Neuron (in vitro differentiated cells): ENCODE measurements around the gene WDR44.

Experiments
- H2AFZ ChIP-seq: one replicate; pipeline ENCODE4 v1.6.1; 2013; ENCODE audit warnings: low read depth, mild to moderate bottlenecking, inconsistent platforms, low read length, moderate library complexity
- H3K27me3 ChIP-seq: one replicate; pipeline ENCODE4 v1.6.1; 2013; ENCODE audit warnings: low read length; ENCODE audit not compliant: insufficient read depth
- H3K36me3 ChIP-seq: one replicate; pipeline ENCODE4 v1.6.1; 2013; ENCODE audit warnings: low read length; ENCODE audit not compliant: insufficient read depth
- H3K4me1 ChIP-seq: one replicate; pipeline ENCODE4 v1.6.1; 2013; ENCODE audit warnings: low read length; ENCODE audit not compliant: insufficient read depth
- H3K4me3 ChIP-seq: 2 replicates; pipeline ENCODE4 v1.5.1; 2013; ENCODE audit warnings: mild to moderate bottlenecking, low read length, moderate library complexity
- H3K9me3 ChIP-seq: one replicate; pipeline ENCODE4 v1.6.1; 2013; ENCODE audit warnings: low read length

Gene WDR44

DNA sequence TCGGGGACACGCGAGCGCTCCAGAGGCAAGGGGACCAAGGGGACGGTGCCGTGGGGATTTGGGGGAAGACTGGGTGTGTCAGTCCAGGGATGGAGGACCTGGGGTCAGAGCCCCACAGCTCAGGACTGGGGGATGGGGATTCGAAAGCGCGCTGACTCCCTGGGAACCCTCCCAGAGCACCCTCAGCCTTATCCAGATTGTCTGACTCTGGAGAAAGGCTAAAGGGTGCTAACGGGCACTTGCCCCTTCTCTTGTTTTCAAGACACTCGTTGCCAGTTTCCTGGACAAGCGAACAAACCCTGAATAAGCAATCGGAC lies 150.8 kb downstream of the WDR44 start:
- H3K27me3 ChIP-seq = no peaks in the 10 kb centered on the region
- H2AFZ ChIP-seq = peak overlapping the region; percentile 72
- no peaks in the 10 kb centered on the region for H3K9me3 ChIP-seq
- peak overlapping the region; percentile 53 for H3K4me3 ChIP-seq
- H3K4me1 ChIP-seq = peaks cover 20% of the 10 kb centered on the region
- H3K36me3 ChIP-seq = no peaks in the 10 kb centered on the region

DNA sequence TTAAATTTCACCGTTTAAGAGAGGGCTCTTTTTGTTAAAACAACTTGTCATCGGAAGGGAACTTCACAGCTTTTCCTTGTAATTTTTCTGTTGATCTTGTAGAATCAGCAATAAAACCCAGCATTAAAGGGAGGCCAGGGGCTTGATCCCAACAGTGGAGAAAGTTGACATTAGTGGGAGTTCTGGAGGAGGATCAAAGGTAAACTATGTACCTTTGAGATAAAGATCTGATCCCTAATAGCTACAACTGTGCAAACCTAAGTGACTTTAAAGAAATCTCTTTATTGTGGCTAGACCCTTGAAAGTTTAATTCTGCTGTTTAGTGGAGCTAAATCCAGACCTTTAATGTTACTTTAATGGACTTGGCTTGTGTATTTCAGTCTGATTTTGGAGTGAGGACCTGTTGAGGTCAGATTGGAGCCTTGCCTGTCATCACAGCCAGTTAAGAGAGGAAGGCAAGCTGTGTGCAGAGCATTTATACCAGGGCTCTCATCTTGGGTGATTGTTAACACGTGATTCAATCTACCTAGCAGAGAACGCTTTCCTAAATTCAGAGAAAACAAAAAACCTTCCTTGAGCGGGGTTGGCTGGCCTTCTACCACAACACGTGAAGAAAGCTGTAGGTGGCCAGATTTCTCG lies 151.4 kb downstream of the WDR44 start:
- Histone ChIP-seq H3K4me1 (peaks cover 20% of the 10 kb centered on the region), H2AFZ (no peak overlapping the region), H3K27me3 (no peaks in the 10 kb centered on the region), H3K36me3 (no peaks in the 10 kb centered on the region), H3K4me3 (peak overlapping the region; percentile 53), H3K9me3 (no peaks in the 10 kb centered on the region)

DNA sequence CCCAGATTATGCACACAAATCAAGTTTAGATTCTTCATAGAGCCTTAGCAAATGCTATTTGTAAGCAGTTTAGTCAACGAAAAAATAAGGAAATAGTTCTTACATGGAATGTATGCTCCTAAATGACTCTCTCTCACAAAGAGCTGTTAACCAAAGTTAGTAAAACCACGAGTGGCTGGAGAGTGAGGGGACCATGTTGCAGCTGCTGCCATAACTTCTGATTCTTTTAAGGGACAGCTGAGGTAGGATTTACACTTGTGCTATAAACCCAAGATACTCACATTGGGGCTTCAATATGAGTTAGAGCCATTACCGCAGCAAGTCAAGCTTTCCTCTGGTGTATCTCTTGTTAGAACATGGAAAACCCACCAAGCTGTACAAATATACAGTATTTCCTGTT lies 152.4 kb downstream of the WDR44 start:
- H3K4me1 ChIP-seq = peaks cover 20% of the 10 kb centered on the region
- no peaks in the 10 kb centered on the region for H3K9me3 ChIP-seq
- no peak overlapping the region for H2AFZ ChIP-seq
- H3K4me3 ChIP-seq = no peak overlapping the region
- H3K27me3 ChIP-seq = no peaks in the 10 kb centered on the region
- no peaks in the 10 kb centered on the region for H3K36me3 ChIP-seq

DNA sequence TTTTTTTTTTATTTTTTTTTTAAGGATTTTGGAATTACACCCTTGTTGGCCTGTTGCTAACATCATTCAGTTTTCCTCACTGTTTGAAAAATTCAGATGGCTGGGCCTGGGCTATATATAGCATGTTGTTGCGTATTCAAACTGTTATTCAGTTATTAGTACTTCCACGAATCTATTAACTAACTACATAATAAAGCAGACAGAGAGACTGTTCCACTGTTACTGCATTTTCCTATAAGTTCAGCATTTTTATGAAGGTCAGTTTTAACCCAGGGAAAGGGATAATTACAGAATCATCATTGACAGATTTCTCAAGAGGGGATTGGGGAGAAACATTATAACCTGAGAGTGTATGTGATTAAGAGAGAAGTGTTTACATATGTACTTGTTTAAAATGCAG lies 152.8 kb downstream of the WDR44 start:
- no peaks in the 10 kb centered on the region for H3K36me3 ChIP-seq
- H3K4me1 ChIP-seq = peaks cover 20% of the 10 kb centered on the region
- no peaks in the 10 kb centered on the region for H3K9me3 ChIP-seq
- H3K4me3 ChIP-seq = no peak overlapping the region
- H3K27me3 ChIP-seq = no peaks in the 10 kb centered on the region
- no peak overlapping the region for H2AFZ ChIP-seq

GRCh38 chrX:118499295-118499694 lies 153.4 kb downstream of the WDR44 start:
- Histone ChIP-seq H3K4me3 (no peak overlapping the region), H2AFZ (no peak overlapping the region), H3K4me1 (peaks cover 19% of the 10 kb centered on the region), H3K27me3 (no peaks in the 10 kb centered on the region), H3K9me3 (no peaks in the 10 kb centered on the region), H3K36me3 (no peaks in the 10 kb centered on the region)
